NCI-H748 treated with DMSO at 0.1 percent for 48 hours (cell line): Measurements from ENCODE around the gene C2orf69.

ENCODE experiments used
- DNase-seq: peaks from one replicate; lab custom pipeline; 2025; lab: John Stamatoyannopoulos, UW

C2orf69 gene

DNA sequence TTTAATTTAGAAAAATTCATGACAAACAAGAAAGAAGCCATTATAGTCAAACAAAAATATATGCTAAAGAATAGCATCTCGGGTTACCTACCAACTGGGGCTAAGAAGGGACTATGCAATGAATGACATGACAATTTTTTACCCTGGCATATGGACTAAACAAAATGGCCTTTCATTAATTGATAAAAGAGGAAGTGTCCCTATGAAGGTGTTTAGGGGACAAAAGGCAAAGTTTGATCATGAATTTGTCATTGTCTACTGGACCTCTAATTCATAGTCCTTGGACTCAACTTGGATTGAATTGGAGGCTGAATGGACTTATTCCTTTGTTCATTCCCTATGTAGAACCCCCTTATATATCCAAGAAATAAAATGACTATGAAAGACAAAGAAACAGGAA, 57.0 kb downstream of the C2orf69 start:
- DNase-seq: no peak

- no peak for DNase-seq
These were observed 61.1 kb downstream of the C2orf69 start for GRCh38 chr2:199972088-199972626.

- DNase-seq: peak; percentile 52
These were observed 62.6 kb downstream of the C2orf69 start for GRCh38 chr2:199973703-199974102.

DNA sequence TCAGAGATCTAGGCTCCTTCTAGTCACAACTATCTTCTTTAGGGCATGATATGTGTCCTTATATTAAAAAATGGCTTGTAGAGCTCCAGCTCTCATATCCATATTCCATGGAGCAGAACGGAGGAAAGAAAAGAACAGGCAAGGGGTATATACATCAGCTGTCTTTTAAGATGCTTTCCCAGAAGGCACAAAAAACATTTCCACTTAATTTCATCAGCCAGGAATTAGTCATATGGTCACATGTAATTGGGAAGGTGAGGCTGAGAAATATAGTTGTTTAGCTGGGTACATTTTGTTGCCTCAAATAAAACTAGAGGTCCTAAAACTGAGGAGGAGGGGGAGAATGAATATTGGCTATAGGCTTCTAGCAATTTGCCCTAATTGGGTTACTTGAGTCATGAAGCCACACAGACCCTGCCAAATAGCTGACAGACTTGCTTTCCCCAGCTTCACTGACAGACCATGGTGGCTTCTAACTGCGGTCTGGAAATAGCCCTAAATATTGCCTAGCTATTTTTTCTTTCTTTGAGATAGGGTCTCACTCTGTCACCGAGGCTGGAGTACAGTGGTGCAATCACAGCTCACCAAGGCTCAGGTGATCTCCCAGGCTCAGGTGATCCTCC, 64.3 kb downstream of the C2orf69 start:
- DNase-seq: no peak
